Transverse colon (tissue), 4 donors: ENCODE measurements around the gene UBXN10. TPM values are rescaled to one million over a fixed set of nuclear protein-coding genes. Genes with fewer than 3 reads are reported as not detected.
"Not testable (repeated sequence)": the region's sequence is repeated elsewhere in the genome, so short reads cannot be mapped to it uniquely, and the experiment has no call there.

Experiments
- DNase-seq: peaks from one replicate; pipeline ENCODE4 v3.0.0-alpha.2; 2019
- H3K27ac ChIP-seq, 4 donors: fragments of 200-600 bp; sonication (generic); 2 replicates each; pipeline ENCODE4 v1.5.1; 2016 to 2018; ENCODE audit warnings: inconsistent platforms in 4 of 4
- H3K27me3 ChIP-seq: fragments of 200-600 bp; sonication (generic); 2 replicates; pipeline ENCODE4 v1.5.1; 2017; ENCODE audit warnings: inconsistent platforms
- H3K36me3 ChIP-seq, 4 donors: fragments of 200-600 bp; sonication (generic); 2 replicates each; pipeline ENCODE4 v1.5.1; 2017 to 2019; ENCODE audit warnings: inconsistent platforms in 4 of 4
- H3K4me1 ChIP-seq, 4 donors: fragments of 200-600 bp; sonication (generic); 2 replicates each; pipeline ENCODE4 v1.5.1; 2017 to 2020; ENCODE audit warnings: inconsistent platforms in 4 of 4
- H3K4me3 ChIP-seq, 4 donors: fragments of 200-600 bp; sonication (generic); 1 replicate in 1 of 4; 2 replicates in 3 of 4; pipeline versions ENCODE4 v1.5.1 to v1.6.1; 2017 to 2019; ENCODE audit warnings: inconsistent platforms in 4 of 4
- H3K9me3 ChIP-seq, 2 donors: fragments of 200-600 bp; sonication (generic); 2 replicates each; pipeline ENCODE4 v1.5.1; 2017 to 2019; ENCODE audit warnings: inconsistent platforms in 2 of 2
- CTCF ChIP-seq, 5 experiments: fragments of 200-600 bp in 3 of 5; fragments of 450-650 bp in 2 of 5; sonication (generic) in 3 of 5; IDR thresholded peaks; 1 replicate in 2 of 5; 2 replicates in 3 of 5; pipeline ENCODE4 v1.5.1; 2016 to 2017; ENCODE audit warnings: antibody characterized with exemption in 5 of 5, inconsistent platforms in 3 of 5, mild to moderate bottlenecking in 2 of 5, moderate library complexity in 1 of 5
- EP300 ChIP-seq: sonication (generic); formaldehyde crosslinking; IDR thresholded peaks from one replicate; pipeline ENCODE4 v1.6.1; 2017; ENCODE audit warnings: antibody characterized with exemption, low read depth
- POLR2A ChIP-seq: fragments of 450-650 bp; IDR thresholded peaks from one replicate; pipeline ENCODE4 v1.6.1; 2016; ENCODE audit warnings: antibody characterized with exemption, mild to moderate bottlenecking, moderate library complexity
- POLR2AphosphoS5 ChIP-seq, 3 donors: sonication (generic); formaldehyde crosslinking; IDR thresholded peaks; one replicate each; pipeline ENCODE4 v1.6.1; 2016; ENCODE audit warnings: antibody characterized with exemption in 3 of 3
- WGBS, 2 donors: methylation state at CpG; one replicate each; pipeline ENCODE4 v1.1.5; 2018; ENCODE audit warnings: low coverage in 1 of 2; 5-methylcytosine and 5-hydroxymethylcytosine counted together
- in situ Hi-C, 4 donors: fragments of 200-750 bp; cut with MboI; loops; one replicate each; pipeline versions ENCODE4 v1.15.0 to v1.15.1; 2017; ENCODE audit warnings: low sequenced_read_pairs in 3 of 4, low pct_ligation_motif_present in 1 of 4, low pct_unique_long_range_greater_than_20kb in 1 of 4
- intact Hi-C: fragments of 100-400 bp; cut with DNase I; formaldehyde crosslinking; loops from one replicate; pipeline ENCODE4 v1.15.1; 2023; ENCODE audit warnings: low total_unique reads
- total RNA-seq, 4 donors: library from RNA; depleted of rRNA; stranded (reverse); fragments of >200 nt; gene quantifications; one replicate each; pipeline ENCODE4 v1.1.0, GENCODE V29; 2016

Gene UBXN10
- total RNA-seq, 4 donors from 2014 or later, result 4.3 to 15.3 (median 5.8) TPM

- in situ Hi-C loops, result loop anchor here in 3 of 4 donors (5.0 to 10.0 kb wide), 2 partner anchors 141 to 278 kb away; no protein-coding TSS in a partner anchor
- Histone ChIP-seq H3K9me3 (no peaks in the 10 kb centered on the region), H3K36me3 (no peaks in the 10 kb centered on the region), H3K4me3 (no peak overlapping the region), H3K27me3 (peaks cover 15% of the 10 kb centered on the region), H3K4me1 (peaks cover 9 to 17% (median 13%) of the 10 kb centered on the region in 4 donors), H3K27ac (no peak overlapping the region)
- 80 to 83% methylated on average over 1 of the region's 1 CpG for WGBS, 2 donors
- intact Hi-C loops, result no loop called here
- TF ChIP-seq POLR2AphosphoS5 (IDR thresholded peaks at IDR 0.05) (no peak), EP300 (no peak), POLR2A (no peak), CTCF (IDR thresholded peaks at IDR 0.05) (peak in 4 of 5 experiments; percentile 47 to 65 (median 56))
- DNase-seq, result peak; percentile 29
Measured at GRCh38 chr1:20216574-20216973, 30.7 kb downstream of the UBXN10 start.

GRCh38 chr1:20219053-20219452 lies 33.2 kb downstream of the UBXN10 start:
- H3K4me3 ChIP-seq, H3K9me3 ChIP-seq, H3K36me3 ChIP-seq, H3K27me3 ChIP-seq, H3K4me1 ChIP-seq, intact Hi-C loops, H3K27ac ChIP-seq, DNase-seq: not testable (repeated sequence)
- in situ Hi-C loops, result loop anchor here in 3 of 4 donors (5.0 to 10.0 kb wide), 2 partner anchors 138 to 276 kb away; no protein-coding TSS in a partner anchor
- WGBS, 2 donors, result 72 to 82% methylated on average over 4 to 6 of the region's 6 CpGs

GRCh38 chr1:20220036-20220435 lies 34.1 kb downstream of the UBXN10 start:
- no peak overlapping the region for H3K4me3 ChIP-seq
- H3K9me3 ChIP-seq, result no peaks in the 10 kb centered on the region
- WGBS, 2 donors, result 57 to 61% methylated on average over 4 to 5 of the region's 5 CpGs
- H3K36me3 ChIP-seq, result no peaks in the 10 kb centered on the region
- H3K27me3 ChIP-seq, result peaks cover 9% of the 10 kb centered on the region
- in situ Hi-C loops (no loop called here), intact Hi-C loops (no loop called here)
- H3K27ac ChIP-seq, result no peak overlapping the region
- DNase-seq, result no peak
- TF ChIP-seq EP300 (no peak), POLR2AphosphoS5 (IDR thresholded peaks at IDR 0.05) (no peak), CTCF (IDR thresholded peaks at IDR 0.05) (no peak), POLR2A (no peak)
- no peaks in the 10 kb centered on the region for H3K4me1 ChIP-seq

- Histone ChIP-seq H3K27ac (no peak overlapping the region), H3K36me3 (no peaks in the 10 kb centered on the region), H3K4me1 (no peaks in the 10 kb centered on the region), H3K27me3 (peaks cover 14% of the 10 kb centered on the region), H3K4me3 (no peak overlapping the region), H3K9me3 (no peaks in the 10 kb centered on the region)
- no peak for DNase-seq
- TF ChIP-seq CTCF (IDR thresholded peaks at IDR 0.05) (no peak), POLR2AphosphoS5 (IDR thresholded peaks at IDR 0.05) (no peak), EP300 (no peak), POLR2A (no peak)
- in situ Hi-C loops, result no loop called here
- intact Hi-C loops, result no loop called here
- 95% methylated on average over 2 of the region's 2 CpGs; no CpG with 5 or more reads in 1 of the 2 donors for WGBS, 2 donors
Measured at GRCh38 chr1:20223106-20223505, 37.2 kb downstream of the UBXN10 start.
